ENCODE measurements around the gene C19orf44.

C19orf44 gene

GRCh38 chr19:16519230-16519687, 23.1 kb downstream of the C19orf44 start:
- peaks cover 73% of the 10 kb centered on the region for H3K36me3 Mint-ChIP-seq

GRCh38 chr19:16520074-16520973, 24.1 kb downstream of the C19orf44 start:
- Mint-ChIP-seq H3K27ac (no peak overlapping the region), H3K4me3 (no peak overlapping the region), H3K27me3 (no peaks in the 10 kb centered on the region), H3K36me3 (peaks cover 74% of the 10 kb centered on the region), H3K4me1 (no peaks in the 10 kb centered on the region), H3K9me3 (no peaks in the 10 kb centered on the region)
- no peak for ATAC-seq

More at GRCh38 chr19:16519230-16519687, 23.1 kb downstream of the C19orf44 start:
- no peak overlapping the region for H3K27ac Mint-ChIP-seq
- no peaks in the 10 kb centered on the region for H3K9me3 Mint-ChIP-seq
- no peaks in the 10 kb centered on the region for H3K4me1 Mint-ChIP-seq
- H3K27me3 Mint-ChIP-seq = no peaks in the 10 kb centered on the region
- H3K4me3 Mint-ChIP-seq = no peak overlapping the region
- ATAC-seq = no peak

GRCh38 chr19:16520986-16521624, 24.9 kb downstream of the C19orf44 start:
- no peak for ATAC-seq
- no peaks in the 10 kb centered on the region for H3K27me3 Mint-ChIP-seq
- no peaks in the 10 kb centered on the region for H3K9me3 Mint-ChIP-seq
- H3K4me3 Mint-ChIP-seq = no peak overlapping the region
- peaks cover 80% of the 10 kb centered on the region for H3K36me3 Mint-ChIP-seq
- no peak overlapping the region for H3K27ac Mint-ChIP-seq
- H3K4me1 Mint-ChIP-seq = no peaks in the 10 kb centered on the region

- no peaks in the 10 kb centered on the region for H3K27me3 Mint-ChIP-seq
- no peaks in the 10 kb centered on the region for H3K4me1 Mint-ChIP-seq
- no peak overlapping the region for H3K27ac Mint-ChIP-seq
- no peak overlapping the region for H3K4me3 Mint-ChIP-seq
- peaks cover 77% of the 10 kb centered on the region for H3K36me3 Mint-ChIP-seq
- no peaks in the 10 kb centered on the region for H3K9me3 Mint-ChIP-seq
- ATAC-seq = no peak
These were observed 25.6 kb downstream of the C19orf44 start for GRCh38 chr19:16521715-16522289.

- Mint-ChIP-seq H3K4me3 (no peak overlapping the region), H3K27ac (no peak overlapping the region), H3K4me1 (no peaks in the 10 kb centered on the region), H3K9me3 (no peaks in the 10 kb centered on the region), H3K36me3 (peaks cover 71% of the 10 kb centered on the region), H3K27me3 (no peaks in the 10 kb centered on the region)
- no peak for ATAC-seq
These were observed 26.6 kb downstream of the C19orf44 start for GRCh38 chr19:16522559-16523377.

- Mint-ChIP-seq H3K27me3 (no peaks in the 10 kb centered on the region), H3K9me3 (no peaks in the 10 kb centered on the region), H3K36me3 (peaks cover 63% of the 10 kb centered on the region), H3K4me1 (no peaks in the 10 kb centered on the region), H3K27ac (no peak overlapping the region), H3K4me3 (no peak overlapping the region)
- peak; percentile 22 for ATAC-seq
These were observed 29.0 kb downstream of the C19orf44 start for GRCh38 chr19:16524991-16525734.

- ATAC-seq = no peak
- Mint-ChIP-seq H3K4me1 (no peaks in the 10 kb centered on the region), H3K9me3 (no peaks in the 10 kb centered on the region), H3K36me3 (peaks cover 58% of the 10 kb centered on the region), H3K27ac (no peak overlapping the region), H3K4me3 (no peak overlapping the region), H3K27me3 (no peaks in the 10 kb centered on the region)
These were observed 29.7 kb downstream of the C19orf44 start for GRCh38 chr19:16525751-16526481.

- no peak for ATAC-seq
- H3K4me3 Mint-ChIP-seq = no peak overlapping the region
- peak overlapping the region; percentile 62 for H3K27ac Mint-ChIP-seq
- no peaks in the 10 kb centered on the region for H3K9me3 Mint-ChIP-seq
- H3K4me1 Mint-ChIP-seq = no peaks in the 10 kb centered on the region
- H3K27me3 Mint-ChIP-seq = no peaks in the 10 kb centered on the region
- H3K36me3 Mint-ChIP-seq = peaks cover 61% of the 10 kb centered on the region
These were observed 31.2 kb downstream of the C19orf44 start for GRCh38 chr19:16527334-16527935.

- peak overlapping the region; percentile 62 for H3K27ac Mint-ChIP-seq
- H3K4me1 Mint-ChIP-seq = no peaks in the 10 kb centered on the region
- no peaks in the 10 kb centered on the region for H3K9me3 Mint-ChIP-seq
- ATAC-seq = no peak
- H3K4me3 Mint-ChIP-seq = no peak overlapping the region
- H3K36me3 Mint-ChIP-seq = peaks cover 59% of the 10 kb centered on the region
- no peaks in the 10 kb centered on the region for H3K27me3 Mint-ChIP-seq
These were observed 31.9 kb downstream of the C19orf44 start for GRCh38 chr19:16527971-16528521.

- Mint-ChIP-seq H3K36me3 (peaks cover 62% of the 10 kb centered on the region), H3K4me3 (no peak overlapping the region), H3K27me3 (no peaks in the 10 kb centered on the region)
These were observed 33.4 kb downstream of the C19orf44 start for GRCh38 chr19:16529466-16530144.

GRCh38 chr19:16530540-16531379, 34.6 kb downstream of the C19orf44 start:
- H3K36me3 Mint-ChIP-seq = peaks cover 67% of the 10 kb centered on the region
- H3K27me3 Mint-ChIP-seq = no peaks in the 10 kb centered on the region
- ATAC-seq = no peak
- H3K4me3 Mint-ChIP-seq = no peak overlapping the region
- H3K4me1 Mint-ChIP-seq = peaks cover under 1% of the 10 kb centered on the region
- no peak overlapping the region for H3K27ac Mint-ChIP-seq
- no peaks in the 10 kb centered on the region for H3K9me3 Mint-ChIP-seq

More at GRCh38 chr19:16529466-16530144, 33.4 kb downstream of the C19orf44 start:
- no peaks in the 10 kb centered on the region for H3K9me3 Mint-ChIP-seq
- H3K4me1 Mint-ChIP-seq = no peaks in the 10 kb centered on the region
- H3K27ac Mint-ChIP-seq = no peak overlapping the region
- ATAC-seq = no peak

- ATAC-seq = no peak
- Mint-ChIP-seq H3K36me3 (peaks cover 68% of the 10 kb centered on the region), H3K27ac (no peak overlapping the region), H3K4me1 (peaks cover 6% of the 10 kb centered on the region), H3K9me3 (no peaks in the 10 kb centered on the region), H3K27me3 (no peaks in the 10 kb centered on the region), H3K4me3 (no peak overlapping the region)
These were observed 35.1 kb downstream of the C19orf44 start for GRCh38 chr19:16531380-16531669.
